Urinary bladder (tissue), 4 donors: ENCODE results near the gene CRK. TPM values are rescaled to one million over a fixed set of nuclear protein-coding genes. Genes with fewer than 3 reads are reported as not detected.

Experiments used
- DNase-seq: peaks from one replicate; pipeline ENCODE4 v3.0.0-alpha.2; 2015; ENCODE audit errors: extremely low spot score
- H3K27ac ChIP-seq: one replicate; pipeline ENCODE4 v1.5.1; 2013; ENCODE audit warnings: low read depth, mild to moderate bottlenecking, moderate library complexity
- H3K36me3 ChIP-seq: one replicate; pipeline ENCODE4 v1.6.1; 2013; ENCODE audit warnings: mild to moderate bottlenecking, moderate library complexity; ENCODE audit not compliant: insufficient read depth
- H3K4me1 ChIP-seq: one replicate; pipeline ENCODE4 v1.6.1; 2013; ENCODE audit warnings: mild to moderate bottlenecking, moderate library complexity; ENCODE audit not compliant: insufficient read depth
- H3K4me3 ChIP-seq: one replicate; pipeline ENCODE4 v1.5.1; 2013; ENCODE audit warnings: low read depth, low read length
- WGBS: extraction: QIAGEN DNeasy Blood & Tissue Kit; methylation state at CpG from one replicate; pipeline ENCODE4 v1.1.7; 2013; 5-methylcytosine and 5-hydroxymethylcytosine counted together
- polyA plus RNA-seq: library from polyadenylated mRNA; stranded (reverse); fragments of 200-250 nt; gene quantifications from one replicate; pipeline ENCODE4 v1.2.3, GENCODE V29; 2013
- total RNA-seq: library from RNA; depleted of rRNA; stranded (reverse); fragments of >200 nt; gene quantifications from one replicate; pipeline ENCODE4 v1.2.3, GENCODE V29; 2014
- donor health status: healthy with polysubstance abuse.
- donor health status: healthy.

CRK gene
- total and polyA plus RNA-seq, 2 donors, result 43.3 to 91.2 TPM

DNA sequence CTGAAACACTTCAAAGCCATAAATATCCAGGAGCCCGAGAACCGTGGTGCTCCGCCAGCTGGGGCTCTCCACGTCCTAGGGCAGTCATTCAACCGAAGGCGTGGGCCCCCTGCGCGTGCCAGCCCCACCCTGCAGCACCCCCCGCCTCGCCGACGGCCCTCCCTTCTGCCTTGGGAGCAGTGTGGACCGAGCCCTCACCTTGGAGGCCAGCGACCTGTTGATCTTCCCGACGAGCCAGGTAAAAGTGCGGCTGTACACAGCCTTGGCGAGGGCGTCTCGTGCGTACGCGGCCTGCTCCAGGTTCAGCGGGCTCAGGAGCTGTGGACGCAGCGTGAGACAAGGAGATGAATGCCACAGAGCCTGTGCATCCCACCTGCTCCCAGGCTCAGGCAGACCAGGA lies 22.4 kb upstream of the CRK start:
- 90% methylated on average over 26 of the region's 26 CpGs for WGBS
- no peak for DNase-seq
- peaks cover 9% of the 10 kb centered on the region for H3K36me3 ChIP-seq
- H3K4me3 ChIP-seq, result no peak overlapping the region
- no peak overlapping the region for H3K27ac ChIP-seq
- H3K4me1 ChIP-seq, result no peaks in the 10 kb centered on the region

DNA sequence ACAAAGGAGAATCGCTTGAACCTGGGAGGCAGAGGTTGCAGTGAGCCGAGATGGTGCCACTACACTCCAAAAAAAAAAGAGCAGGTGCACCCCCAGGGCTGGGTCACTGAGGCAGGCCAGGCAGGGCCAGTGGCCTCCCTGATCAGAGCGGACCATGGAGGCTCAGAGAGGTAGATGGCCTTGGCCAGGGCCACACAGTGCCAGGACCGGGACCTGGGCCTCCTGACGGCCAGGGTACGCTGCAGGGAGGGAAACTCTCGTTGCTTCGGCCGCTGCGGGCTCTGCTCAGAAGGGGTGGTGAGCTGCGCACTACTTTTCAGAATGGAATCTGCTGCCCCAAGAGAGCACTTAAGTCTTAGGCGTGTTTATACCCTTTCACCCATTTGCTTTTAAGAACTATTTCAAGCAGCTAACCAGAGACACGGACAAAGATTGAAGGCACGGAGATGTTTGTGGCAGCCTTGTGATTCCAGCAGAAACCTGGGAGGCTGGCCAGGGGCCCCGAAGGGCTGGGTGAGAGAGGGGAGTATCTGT lies 19.4 kb upstream of the CRK start:
- no peak overlapping the region for H3K27ac ChIP-seq
- no peak for DNase-seq
- no peak overlapping the region for H3K4me3 ChIP-seq
- H3K4me1 ChIP-seq, result no peaks in the 10 kb centered on the region
- WGBS, result 85% methylated on average over 15 of the region's 15 CpGs
- peaks cover 7% of the 10 kb centered on the region for H3K36me3 ChIP-seq

DNA sequence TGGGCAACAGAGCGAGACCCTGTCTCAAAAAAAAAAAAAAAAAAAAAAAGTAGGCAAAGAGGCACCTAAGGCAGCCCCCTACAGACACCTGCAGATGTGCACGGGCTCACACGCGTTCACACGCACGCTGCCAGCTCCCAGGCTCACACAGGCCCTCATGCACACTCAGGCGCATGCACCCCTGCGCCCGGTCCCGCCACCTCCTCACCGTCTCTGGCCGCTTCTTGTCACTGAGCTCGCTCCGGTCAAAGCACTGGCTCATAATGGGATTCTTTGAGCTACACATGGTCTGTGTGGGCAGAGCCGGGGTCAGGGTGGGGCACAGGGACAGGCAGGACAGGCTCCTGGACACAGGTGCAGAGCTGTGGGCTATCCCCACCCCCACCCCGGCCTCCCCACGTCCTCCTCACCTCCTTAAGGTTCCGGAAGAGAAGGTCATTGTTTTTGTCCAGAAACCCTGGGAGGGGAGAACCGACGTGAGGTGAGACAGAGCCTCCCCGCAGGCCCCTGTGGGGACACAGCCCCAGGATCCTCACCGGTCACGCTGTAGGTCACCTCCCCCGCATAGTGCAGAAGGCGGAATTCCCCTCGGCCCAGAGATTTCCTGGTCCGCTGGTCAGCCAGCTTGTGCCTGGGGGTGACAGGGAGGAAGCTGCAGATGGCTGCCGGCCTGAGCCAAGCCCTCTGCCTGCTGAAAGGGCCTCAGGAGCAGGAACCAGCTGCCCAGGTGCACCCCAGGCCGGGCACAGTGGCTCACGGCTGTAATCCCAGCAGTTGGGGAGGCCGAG lies 18.6 kb upstream of the CRK start:
- no peak overlapping the region for H3K4me3 ChIP-seq
- no peak for DNase-seq
- H3K27ac ChIP-seq, result no peak overlapping the region
- WGBS, result 87% methylated on average over 31 of the region's 31 CpGs
- no peaks in the 10 kb centered on the region for H3K4me1 ChIP-seq
- H3K36me3 ChIP-seq, result peaks cover 7% of the 10 kb centered on the region

DNA sequence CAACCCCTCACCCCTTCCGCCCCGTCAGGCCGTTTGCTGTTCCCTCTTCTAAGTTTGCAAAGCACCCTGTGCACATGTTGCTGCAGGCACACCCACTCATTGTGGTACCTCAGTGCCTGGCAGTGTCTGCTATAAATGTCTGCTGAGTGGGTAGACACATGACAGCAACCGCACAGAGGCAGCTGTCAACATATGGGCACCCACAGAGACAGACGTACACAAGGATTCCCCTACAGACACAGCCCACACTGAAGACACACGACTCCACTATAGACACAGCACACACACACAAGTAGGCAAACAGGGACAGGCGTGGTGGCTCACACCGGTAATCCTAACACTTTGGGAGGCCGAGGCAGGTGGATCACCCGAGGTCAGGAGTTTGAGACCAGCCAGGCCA lies 17.8 kb upstream of the CRK start:
- H3K36me3 ChIP-seq, result peaks cover 7% of the 10 kb centered on the region
- H3K27ac ChIP-seq, result no peak overlapping the region
- H3K4me3 ChIP-seq, result no peak overlapping the region
- 86% methylated on average over 10 of the region's 10 CpGs for WGBS
- H3K4me1 ChIP-seq, result no peaks in the 10 kb centered on the region
- DNase-seq, result no peak

DNA sequence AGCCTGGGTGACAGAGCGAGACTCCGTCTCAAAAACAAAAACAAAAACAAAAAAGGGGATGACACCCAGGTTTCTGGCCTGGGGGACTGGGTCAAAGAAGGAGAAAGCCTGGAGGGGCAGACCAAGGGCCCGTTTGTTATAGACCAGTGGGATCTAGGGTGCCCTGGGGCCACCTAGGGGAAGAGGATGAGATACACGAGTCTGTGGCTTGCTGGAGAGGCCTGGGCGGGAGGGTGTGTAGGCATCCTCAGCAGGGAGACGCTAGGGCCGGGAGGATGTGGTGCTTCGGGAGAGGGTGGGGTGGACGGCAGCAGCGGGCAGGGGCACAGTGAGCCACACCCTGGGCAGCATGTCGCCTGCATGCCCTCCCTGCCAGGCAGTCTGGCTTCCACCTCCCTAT lies 17.1 kb upstream of the CRK start:
- no peak overlapping the region for H3K27ac ChIP-seq
- 62% methylated on average over 11 of the region's 11 CpGs for WGBS
- DNase-seq, result no peak
- H3K4me3 ChIP-seq, result no peak overlapping the region
- peaks cover 1% of the 10 kb centered on the region for H3K36me3 ChIP-seq
- H3K4me1 ChIP-seq, result no peaks in the 10 kb centered on the region

DNA sequence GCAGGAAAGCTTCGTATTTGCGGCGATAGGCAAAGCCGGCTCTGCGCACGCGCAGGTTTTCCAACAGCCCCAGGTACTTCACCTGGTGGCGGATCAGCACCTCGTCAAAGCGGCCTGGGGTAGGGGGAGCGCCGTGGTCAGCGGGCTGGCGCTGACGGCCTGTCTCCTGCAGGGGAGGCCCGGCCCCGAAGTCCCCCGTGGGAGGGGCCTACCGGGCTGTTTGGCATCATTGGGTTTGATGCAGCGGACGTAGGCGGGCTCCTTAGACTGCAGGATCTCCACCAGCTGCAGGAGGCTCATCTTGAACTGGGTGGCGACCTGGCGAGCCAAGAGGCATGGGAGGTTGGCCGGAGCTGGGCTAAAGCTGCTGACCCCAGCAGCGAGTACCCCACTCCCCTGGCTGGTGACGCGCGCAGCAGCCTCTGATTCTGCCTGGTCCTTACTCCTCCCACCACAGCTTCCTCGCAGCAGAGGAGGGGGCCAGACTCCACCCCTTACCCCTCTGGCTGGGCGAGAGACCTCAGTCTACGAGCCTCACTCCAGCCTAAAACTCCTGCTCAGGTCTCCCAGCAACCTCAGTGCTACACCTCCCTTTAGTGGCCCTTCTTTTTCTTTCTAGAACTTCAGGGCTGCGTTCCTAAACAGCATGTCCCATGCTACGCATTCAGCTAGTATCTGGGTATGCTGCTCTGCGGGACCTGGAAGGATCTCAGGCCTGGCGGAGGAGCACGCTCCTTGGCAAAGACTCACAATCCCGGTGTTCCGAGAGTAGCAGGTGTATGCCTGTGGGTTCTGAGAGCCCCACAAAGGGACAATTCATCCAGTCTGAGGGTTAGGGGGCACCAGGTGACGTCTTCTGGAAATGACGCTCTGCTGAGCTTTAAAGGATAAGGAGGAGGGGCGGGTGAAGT lies 16.1 kb upstream of the CRK start:
- Histone ChIP-seq H3K4me1 (no peaks in the 10 kb centered on the region), H3K27ac (no peak overlapping the region), H3K4me3 (no peak overlapping the region), H3K36me3 (no peaks in the 10 kb centered on the region)
- DNase-seq, result no peak
- 80% methylated on average over 42 of the region's 42 CpGs for WGBS

DNA sequence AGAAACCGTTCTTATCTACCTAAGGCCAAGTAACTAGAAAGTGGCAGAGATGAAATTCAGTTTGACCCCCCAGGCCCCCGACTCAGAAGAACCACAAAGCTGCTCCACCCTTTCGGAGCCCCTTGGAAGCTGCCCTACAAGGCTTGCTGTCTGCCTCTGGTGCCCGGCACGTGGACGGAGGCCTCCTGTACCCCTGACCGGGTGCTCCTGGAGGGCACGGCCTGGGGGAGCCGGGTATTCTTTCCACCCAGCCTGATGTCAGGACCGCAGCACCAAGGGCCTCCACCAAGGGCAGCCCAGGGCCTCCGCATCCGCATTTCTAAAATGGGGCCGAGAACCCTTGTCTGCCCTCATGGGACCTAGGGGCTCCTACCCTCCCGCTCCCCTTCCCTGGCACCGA lies 15.5 kb upstream of the CRK start:
- WGBS, result 92% methylated on average over 15 of the region's 15 CpGs

DNA sequence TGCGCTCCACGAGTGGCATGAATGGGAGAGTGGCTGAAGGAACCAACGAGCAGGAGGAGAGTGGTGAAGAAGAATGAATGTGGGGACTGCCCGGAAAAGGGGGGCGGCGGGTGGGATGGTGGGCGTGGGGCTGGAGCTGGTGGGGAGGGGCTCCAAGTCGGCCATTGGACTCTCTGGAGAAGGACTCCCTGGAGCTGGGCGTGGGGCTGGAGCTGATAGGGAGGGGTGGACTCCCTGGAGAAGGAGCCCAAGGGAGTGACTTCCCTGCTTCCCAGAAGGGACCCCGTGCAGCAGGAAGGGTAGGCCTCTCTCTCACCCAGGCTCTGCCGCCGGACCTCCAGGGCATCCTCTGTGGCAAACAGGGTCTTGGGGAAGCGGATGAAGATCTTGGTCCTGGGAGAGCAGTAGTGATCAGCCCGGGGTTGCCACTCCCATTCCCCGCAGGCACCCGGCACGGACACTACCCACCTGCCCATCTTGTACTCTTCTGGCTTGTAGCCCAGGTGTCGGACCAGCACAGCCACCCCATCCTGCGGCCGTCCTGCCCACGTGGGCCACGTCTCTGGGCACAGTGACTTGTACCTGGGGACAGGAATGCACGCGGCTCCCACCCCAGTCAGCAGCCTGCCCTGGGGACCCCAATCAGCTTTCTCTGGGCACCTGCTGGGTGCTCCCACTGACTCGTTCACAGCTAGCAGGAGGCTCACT lies 14.9 kb upstream of the CRK start:
- no peaks in the 10 kb centered on the region for H3K36me3 ChIP-seq

More for the DNA sequence above, 15.5 kb upstream of the CRK start:
- Histone ChIP-seq H3K36me3 (no peaks in the 10 kb centered on the region), H3K27ac (no peak overlapping the region), H3K4me3 (no peak overlapping the region), H3K4me1 (no peaks in the 10 kb centered on the region)
- DNase-seq, result no peak

DNA sequence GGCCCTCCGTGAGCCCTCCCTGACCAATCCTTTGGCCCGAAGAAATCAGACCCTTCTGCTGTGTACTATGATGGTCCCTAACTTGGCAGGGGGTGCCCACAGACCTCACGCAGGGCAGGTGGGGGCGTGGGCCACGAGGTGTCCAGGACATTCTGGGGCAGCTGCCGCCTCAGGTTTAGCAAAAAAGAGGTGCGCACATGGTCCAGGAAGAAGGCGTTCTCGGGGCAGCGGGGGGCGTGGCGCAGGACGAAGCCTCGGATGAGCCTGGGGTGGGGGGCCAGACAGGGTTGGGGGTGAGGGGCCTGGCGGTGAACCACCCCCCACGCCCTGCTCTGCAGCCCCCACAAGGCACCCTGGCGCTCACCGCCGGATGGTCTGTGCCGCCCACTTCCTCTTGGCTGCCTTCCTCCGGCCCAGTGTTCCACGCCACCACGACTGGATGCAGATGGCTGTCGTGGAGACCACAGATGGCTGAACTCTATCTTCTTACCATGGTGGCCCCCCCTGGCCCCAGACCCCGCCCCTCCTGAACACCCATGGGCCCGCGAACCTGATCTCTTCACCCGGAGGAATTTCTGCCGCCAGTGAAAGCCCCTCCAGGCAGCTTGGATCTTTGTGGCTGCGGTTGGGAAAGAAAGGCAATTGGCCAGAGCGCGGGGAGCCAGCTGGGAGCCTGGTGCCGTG lies 14.2 kb upstream of the CRK start:
- no peaks in the 10 kb centered on the region for H3K4me1 ChIP-seq
- H3K4me3 ChIP-seq, result no peak overlapping the region
- H3K36me3 ChIP-seq, result no peaks in the 10 kb centered on the region
- DNase-seq, result no peak
- H3K27ac ChIP-seq, result no peak overlapping the region
- WGBS, result 80% methylated on average over 33 of the region's 33 CpGs

More for the DNA sequence above, 14.9 kb upstream of the CRK start:
- Histone ChIP-seq H3K4me1 (no peaks in the 10 kb centered on the region), H3K4me3 (no peak overlapping the region), H3K27ac (no peak overlapping the region)
- WGBS, result 80% methylated on average over 25 of the region's 25 CpGs
- DNase-seq, result no peak

DNA sequence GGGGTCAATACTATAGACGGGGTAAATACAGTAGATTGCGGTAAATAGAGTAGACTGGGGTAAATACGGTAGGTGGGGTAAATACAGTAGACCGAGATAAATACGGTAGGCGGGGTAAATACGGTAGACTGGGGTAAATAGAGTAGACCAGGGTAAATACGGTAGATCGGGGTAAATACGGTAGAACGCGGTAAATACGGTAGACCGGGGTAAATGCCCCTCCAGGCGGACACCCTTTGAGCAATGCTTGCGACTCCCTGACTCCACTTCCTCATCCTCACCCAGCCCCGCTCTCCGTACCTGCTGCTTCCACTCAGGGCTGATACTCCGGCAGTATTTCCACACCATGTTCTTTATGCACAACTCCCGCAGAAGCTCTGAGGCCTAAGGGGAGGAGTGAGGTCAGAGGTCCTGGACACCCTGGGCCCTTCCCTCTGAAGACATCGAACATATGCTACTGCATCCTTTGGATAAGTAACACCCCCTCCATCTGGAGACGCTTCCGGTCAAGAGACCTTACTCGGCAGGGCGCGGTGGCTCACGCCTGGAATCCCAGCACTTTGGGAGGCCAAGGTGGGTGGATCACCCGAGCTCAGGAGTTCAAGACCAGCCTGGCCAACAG lies 13.3 kb upstream of the CRK start:
- H3K36me3 ChIP-seq, result no peaks in the 10 kb centered on the region
- H3K4me1 ChIP-seq, result no peaks in the 10 kb centered on the region
- no peak for DNase-seq
- H3K4me3 ChIP-seq, result no peak overlapping the region
- 68% methylated on average over 28 of the region's 28 CpGs for WGBS
- no peak overlapping the region for H3K27ac ChIP-seq

DNA sequence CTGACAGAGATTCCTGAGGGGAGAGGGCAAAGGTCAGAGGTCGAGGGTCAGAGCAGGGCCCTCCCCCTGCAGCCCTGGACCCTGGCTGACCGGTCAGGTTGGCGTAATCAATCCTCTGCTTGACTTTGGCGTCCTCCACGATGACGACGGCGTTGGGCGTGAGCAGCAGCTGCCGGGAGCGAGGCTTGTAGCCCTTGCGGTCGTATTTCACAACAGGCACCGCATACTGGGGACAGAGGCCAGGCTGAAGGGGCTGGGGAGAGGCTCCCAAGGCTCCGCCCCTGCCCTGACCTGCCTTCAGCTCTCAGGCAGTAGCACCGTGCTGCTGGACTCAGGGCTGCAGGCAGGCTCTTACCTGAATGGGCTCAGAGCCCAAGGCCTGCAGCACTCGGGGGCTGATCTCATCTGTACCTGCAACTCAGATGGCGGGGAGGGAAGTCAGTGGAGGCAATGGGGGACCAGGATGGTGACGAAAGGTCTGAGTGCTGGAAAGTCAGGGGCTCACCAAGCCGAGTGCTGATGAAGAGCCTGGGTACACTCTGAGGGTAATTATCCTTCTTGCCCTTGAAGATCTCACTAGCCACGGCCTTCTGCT lies 12.0 kb upstream of the CRK start:
- WGBS, result 79% methylated on average over 21 of the region's 21 CpGs
- Histone ChIP-seq H3K4me3 (no peak overlapping the region), H3K27ac (no peak overlapping the region), H3K36me3 (no peaks in the 10 kb centered on the region), H3K4me1 (no peaks in the 10 kb centered on the region)
- DNase-seq, result no peak

DNA sequence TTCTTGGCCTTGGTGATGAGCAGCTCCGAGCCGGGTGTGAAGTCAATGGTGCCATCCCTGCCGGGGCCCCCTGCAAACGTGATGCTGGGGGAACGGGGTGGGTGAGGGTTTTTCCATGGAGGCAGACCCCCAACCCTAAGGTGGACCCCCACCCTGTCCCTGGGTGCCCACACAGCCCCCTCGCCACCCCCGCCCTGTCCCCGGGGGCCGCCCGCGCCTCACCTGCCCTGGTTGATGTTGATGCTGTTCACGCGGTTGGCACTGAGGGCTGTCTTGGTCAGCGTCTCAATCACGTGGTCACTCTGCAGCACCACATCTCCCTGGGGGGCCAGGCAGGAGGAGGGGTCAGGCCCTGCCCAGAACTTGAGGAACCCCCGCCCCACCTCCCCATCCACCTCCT lies 11.2 kb upstream of the CRK start:
- no peak for DNase-seq
- WGBS, result 90% methylated on average over 16 of the region's 16 CpGs
- Histone ChIP-seq H3K4me1 (no peaks in the 10 kb centered on the region), H3K27ac (no peak overlapping the region), H3K4me3 (no peak overlapping the region), H3K36me3 (no peaks in the 10 kb centered on the region)
